ENCODE measurements around the gene TYW1. TPM values are rescaled to one million over a fixed set of nuclear protein-coding genes. Genes with fewer than 3 reads are reported as not detected.
"Not testable (repeated sequence)": the region's sequence is repeated elsewhere in the genome, so short reads cannot be mapped to it uniquely, and the experiment has no call there.

Gene TYW1
- total RNA-seq, 1 donor from 2014 or later: 16.6 TPM

- not testable (repeated sequence) for H3K27ac ChIP-seq (ENCODE audit: low read depth, low read length); H3K4me3 ChIP-seq (ENCODE audit: insufficient read depth, low read depth, low read length); H3K9me3 ChIP-seq (ENCODE audit: insufficient read depth, low read depth, low read length); H3K4me1 ChIP-seq (ENCODE audit: insufficient read depth, low read length); H3K27me3 ChIP-seq (ENCODE audit: insufficient read depth, low read length); H3K36me3 ChIP-seq (ENCODE audit: insufficient read depth, low read length); H4K20me1 ChIP-seq (ENCODE audit: insufficient read depth, low read length); H3K4me3 Mint-ChIP-seq (ENCODE audit: unreplicated experiment); FAIRE-seq; H3K36me3 Mint-ChIP-seq (ENCODE audit: low read depth, unreplicated experiment); H2AFZ ChIP-seq (ENCODE audit: low read depth, low read length); H3K4me2 ChIP-seq (ENCODE audit: low read length); H3K27ac Mint-ChIP-seq (ENCODE audit: unreplicated experiment); H3K27me3 Mint-ChIP-seq (ENCODE audit: low read depth, unreplicated experiment); DNase-seq (ENCODE audit: low read depth); H3K9ac ChIP-seq (ENCODE audit: low read length); H3K79me2 ChIP-seq (ENCODE audit: insufficient read depth, low read length); H3K9me3 Mint-ChIP-seq (ENCODE audit: unreplicated experiment)
- peaks cover 12% of the 10 kb centered on the region for H3K4me1 Mint-ChIP-seq (ENCODE audit: low read depth, unreplicated experiment)
Measured at GRCh38 chr7:67189160-67189559, 192.5 kb downstream of the TYW1 start.

- not testable (repeated sequence) for H2AFZ ChIP-seq (ENCODE audit: low read depth, low read length); H3K4me3 ChIP-seq (ENCODE audit: insufficient read depth, low read depth, low read length); H3K27me3 Mint-ChIP-seq (ENCODE audit: low read depth, unreplicated experiment); H3K4me2 ChIP-seq (ENCODE audit: low read length); H3K9me3 Mint-ChIP-seq (ENCODE audit: unreplicated experiment); H3K9me3 ChIP-seq (ENCODE audit: insufficient read depth, low read depth, low read length); H3K4me3 Mint-ChIP-seq (ENCODE audit: unreplicated experiment); H3K27ac ChIP-seq (ENCODE audit: low read depth, low read length); H3K4me1 ChIP-seq (ENCODE audit: insufficient read depth, low read length); FAIRE-seq; H3K36me3 Mint-ChIP-seq (ENCODE audit: low read depth, unreplicated experiment); H3K36me3 ChIP-seq (ENCODE audit: insufficient read depth, low read length); H4K20me1 ChIP-seq (ENCODE audit: insufficient read depth, low read length); DNase-seq (ENCODE audit: low read depth); H3K27ac Mint-ChIP-seq (ENCODE audit: unreplicated experiment); H3K79me2 ChIP-seq (ENCODE audit: insufficient read depth, low read length); H3K27me3 ChIP-seq (ENCODE audit: insufficient read depth, low read length); H3K9ac ChIP-seq (ENCODE audit: low read length)
- peaks cover 12% of the 10 kb centered on the region for H3K4me1 Mint-ChIP-seq (ENCODE audit: low read depth, unreplicated experiment)
Measured at GRCh38 chr7:67189801-67190465, 193.3 kb downstream of the TYW1 start.

- not testable (repeated sequence) for H3K27ac ChIP-seq (ENCODE audit: low read depth, low read length); H3K9ac ChIP-seq (ENCODE audit: low read length); H3K9me3 ChIP-seq (ENCODE audit: insufficient read depth, low read depth, low read length); H3K79me2 ChIP-seq (ENCODE audit: insufficient read depth, low read length); H3K4me3 Mint-ChIP-seq (ENCODE audit: unreplicated experiment); H3K27ac Mint-ChIP-seq (ENCODE audit: unreplicated experiment); FAIRE-seq; H4K20me1 ChIP-seq (ENCODE audit: insufficient read depth, low read length); H2AFZ ChIP-seq (ENCODE audit: low read depth, low read length); H3K27me3 Mint-ChIP-seq (ENCODE audit: low read depth, unreplicated experiment); H3K27me3 ChIP-seq (ENCODE audit: insufficient read depth, low read length); H3K4me3 ChIP-seq (ENCODE audit: insufficient read depth, low read depth, low read length); DNase-seq (ENCODE audit: low read depth); H3K36me3 Mint-ChIP-seq (ENCODE audit: low read depth, unreplicated experiment); H3K9me3 Mint-ChIP-seq (ENCODE audit: unreplicated experiment); H3K4me1 ChIP-seq (ENCODE audit: insufficient read depth, low read length); H3K36me3 ChIP-seq (ENCODE audit: insufficient read depth, low read length); H3K4me2 ChIP-seq (ENCODE audit: low read length)
- H3K4me1 Mint-ChIP-seq (ENCODE audit: low read depth, unreplicated experiment): peaks cover 12% of the 10 kb centered on the region
Measured at GRCh38 chr7:67191002-67191720, 194.5 kb downstream of the TYW1 start.

GRCh38 chr7:67192123-67192702 lies 195.6 kb downstream of the TYW1 start:
- H3K27me3 Mint-ChIP-seq (ENCODE audit: low read depth, unreplicated experiment); H3K36me3 ChIP-seq (ENCODE audit: insufficient read depth, low read length); H3K4me2 ChIP-seq (ENCODE audit: low read length); H4K20me1 ChIP-seq (ENCODE audit: insufficient read depth, low read length); DNase-seq (ENCODE audit: low read depth); H3K9me3 Mint-ChIP-seq (ENCODE audit: unreplicated experiment); H3K4me1 ChIP-seq (ENCODE audit: insufficient read depth, low read length); H3K27ac Mint-ChIP-seq (ENCODE audit: unreplicated experiment); FAIRE-seq; H3K4me3 ChIP-seq (ENCODE audit: insufficient read depth, low read depth, low read length); H2AFZ ChIP-seq (ENCODE audit: low read depth, low read length); H3K9me3 ChIP-seq (ENCODE audit: insufficient read depth, low read depth, low read length); H3K27ac ChIP-seq (ENCODE audit: low read depth, low read length); H3K79me2 ChIP-seq (ENCODE audit: insufficient read depth, low read length); H3K27me3 ChIP-seq (ENCODE audit: insufficient read depth, low read length); H3K9ac ChIP-seq (ENCODE audit: low read length); H3K4me3 Mint-ChIP-seq (ENCODE audit: unreplicated experiment): not testable (repeated sequence)
- H3K36me3 Mint-ChIP-seq (ENCODE audit: low read depth, unreplicated experiment): peaks cover 11% of the 10 kb centered on the region
- peaks cover 12% of the 10 kb centered on the region for H3K4me1 Mint-ChIP-seq (ENCODE audit: low read depth, unreplicated experiment)

GRCh38 chr7:67192889-67193613 lies 196.4 kb downstream of the TYW1 start:
- not testable (repeated sequence) for H3K9me3 ChIP-seq (ENCODE audit: insufficient read depth, low read depth, low read length); H2AFZ ChIP-seq (ENCODE audit: low read depth, low read length); FAIRE-seq; H3K27ac Mint-ChIP-seq (ENCODE audit: unreplicated experiment); H3K9me3 Mint-ChIP-seq (ENCODE audit: unreplicated experiment); H3K4me2 ChIP-seq (ENCODE audit: low read length); H3K27me3 Mint-ChIP-seq (ENCODE audit: low read depth, unreplicated experiment); H3K79me2 ChIP-seq (ENCODE audit: insufficient read depth, low read length); H3K9ac ChIP-seq (ENCODE audit: low read length); H3K4me1 ChIP-seq (ENCODE audit: insufficient read depth, low read length); H3K4me3 Mint-ChIP-seq (ENCODE audit: unreplicated experiment); H3K36me3 ChIP-seq (ENCODE audit: insufficient read depth, low read length); H3K4me3 ChIP-seq (ENCODE audit: insufficient read depth, low read depth, low read length); H4K20me1 ChIP-seq (ENCODE audit: insufficient read depth, low read length); H3K27ac ChIP-seq (ENCODE audit: low read depth, low read length); H3K27me3 ChIP-seq (ENCODE audit: insufficient read depth, low read length)
- Mint-ChIP-seq H3K4me1 (ENCODE audit: low read depth, unreplicated experiment) (peaks cover 12% of the 10 kb centered on the region), H3K36me3 (ENCODE audit: low read depth, unreplicated experiment) (peaks cover 11% of the 10 kb centered on the region)
- peak; percentile 62 for DNase-seq (ENCODE audit: low read depth)
